Neuronal stem cell (in vitro differentiated cells): ENCODE measurements around the gene WRAP53.

Experiments
- DNase-seq: peaks from one replicate; pipeline ENCODE4 v3.0.0-alpha.2; 2013; ENCODE audit warnings: low spot score
- H2AFZ ChIP-seq: one replicate; pipeline ENCODE4 v1.6.1; 2013; ENCODE audit warnings: mild to moderate bottlenecking, low read length, inconsistent platforms
- H2AK5ac ChIP-seq: 2 replicates; pipeline ENCODE4 v1.6.1; 2013; ENCODE audit warnings: low read depth, mild to moderate bottlenecking, inconsistent platforms, low read length, moderate library complexity, mixed read lengths
- H2BK120ac ChIP-seq: 2 replicates; pipeline ENCODE4 v1.6.1; 2013; ENCODE audit warnings: low read depth, mild to moderate bottlenecking, inconsistent platforms, low read length, moderate library complexity, mixed read lengths
- H2BK12ac ChIP-seq: one replicate; pipeline ENCODE4 v1.6.1; 2013; ENCODE audit warnings: low read length, inconsistent platforms
- H2BK15ac ChIP-seq: 2 replicates; pipeline ENCODE4 v1.6.1; 2013; ENCODE audit warnings: mild to moderate bottlenecking, low read length, inconsistent platforms, mixed read lengths
- H2BK5ac ChIP-seq: one replicate; pipeline ENCODE4 v1.6.1; 2013; ENCODE audit warnings: inconsistent platforms, mild to moderate bottlenecking, low read length, moderate library complexity
- H3K14ac ChIP-seq: one replicate; pipeline ENCODE4 v1.6.1; 2013; ENCODE audit warnings: low read length, inconsistent platforms
- H3K18ac ChIP-seq: 2 replicates; pipeline ENCODE4 v1.6.1; 2013; ENCODE audit warnings: low read length, inconsistent platforms
- H3K23ac ChIP-seq: 2 replicates; pipeline ENCODE4 v1.6.1; 2013; ENCODE audit warnings: low read depth, mild to moderate bottlenecking, mixed read lengths, low read length, inconsistent platforms; ENCODE audit not compliant: poor library complexity
- H3K27ac ChIP-seq: replicated peaks from 3 replicates; pipeline ENCODE4 v1.5.1; 2013; ENCODE audit warnings: low read length, inconsistent platforms
- H3K27me3 ChIP-seq, 3 experiments: 2 replicates each; pipeline ENCODE4 v1.6.1; 2013; ENCODE audit warnings: low read length in 3 of 3, mild to moderate bottlenecking in 2 of 3, inconsistent platforms in 1 of 3, low read depth in 1 of 3, mixed read lengths in 1 of 3, moderate library complexity in 1 of 3; ENCODE audit not compliant: control insufficient read depth in 3 of 3, insufficient read depth in 3 of 3
- H3K36me3 ChIP-seq, 2 donors: replicated peaks in 1 of 2; 2 replicates each; pipeline ENCODE4 v1.6.1; 2013; ENCODE audit warnings: low read length in 2 of 2; ENCODE audit not compliant: control insufficient read depth in 2 of 2, insufficient read depth in 2 of 2
- H3K4ac ChIP-seq: 2 replicates; pipeline ENCODE4 v1.6.1; 2013; ENCODE audit warnings: inconsistent platforms, mild to moderate bottlenecking, low read length, moderate library complexity
- H3K4me1 ChIP-seq, 2 donors: 1 replicate in 1 of 2; 2 replicates in 1 of 2; pipeline ENCODE4 v1.6.1; 2013; ENCODE audit warnings: low read length in 2 of 2, low read depth in 1 of 2; ENCODE audit not compliant: control insufficient read depth in 2 of 2, insufficient read depth in 1 of 2
- H3K4me2 ChIP-seq: one replicate; pipeline ENCODE4 v1.6.1; 2013; ENCODE audit warnings: mild to moderate bottlenecking, low read length, inconsistent platforms; ENCODE audit not compliant: insufficient read depth, poor library complexity, severe bottlenecking
- H3K4me3 ChIP-seq, 2 donors: 2 replicates each; pipeline ENCODE4 v1.5.1; 2013; ENCODE audit warnings: low read length in 2 of 2, mild to moderate bottlenecking in 2 of 2, inconsistent platforms in 1 of 2, moderate library complexity in 1 of 2
- H3K79me1 ChIP-seq: one replicate; pipeline ENCODE4 v1.6.1; 2013; ENCODE audit warnings: low read depth, mild to moderate bottlenecking, inconsistent platforms, low read length, moderate library complexity
- H3K9ac ChIP-seq: one replicate; pipeline ENCODE4 v1.6.1; 2013; ENCODE audit warnings: mild to moderate bottlenecking, low read depth, low read length, inconsistent platforms; ENCODE audit not compliant: poor library complexity
- H3K9me3 ChIP-seq, 2 donors: replicated peaks in 1 of 2; 2 replicates each; pipeline versions ENCODE3 to v1.6.1; 2013; ENCODE audit warnings: low read length in 2 of 2, mild to moderate bottlenecking in 2 of 2, inconsistent platforms in 1 of 2, low read depth in 1 of 2, mixed read lengths in 1 of 2, moderate library complexity in 1 of 2; ENCODE audit not compliant: control insufficient read depth in 2 of 2, insufficient read depth in 1 of 2
- H4K8ac ChIP-seq: one replicate; pipeline ENCODE4 v1.6.1; 2013; ENCODE audit warnings: low read depth, mild to moderate bottlenecking, inconsistent platforms, low read length, moderate library complexity
- H4K91ac ChIP-seq: one replicate; pipeline ENCODE4 v1.6.1; 2013; ENCODE audit warnings: low read length, low read depth, mild to moderate bottlenecking, inconsistent platforms; ENCODE audit not compliant: poor library complexity
- whole genome bisulfite sequencing, 2 donors: extraction: QIAGEN DNeasy Blood & Tissue Kit; methylation state at CpG; one replicate each; pipeline ENCODE4 v1.1.7; 2013; ENCODE audit warnings: missing lambda C conversion rate in 2 of 2, mixed read lengths in 1 of 2; ENCODE audit not compliant: insufficient read length in 2 of 2, insufficient replicate concordance in 1 of 2; ENCODE audit errors: extremely low coverage in 2 of 2; 5-methylcytosine and 5-hydroxymethylcytosine counted together

WRAP53 gene

GRCh38 chr17:7673239-7673638 is 15.0 kb upstream of the WRAP53 start:
- H3K4me3 ChIP-seq: no peak overlapping the region

GRCh38 chr17:7674934-7675333 is 13.3 kb upstream of the WRAP53 start:
- no peak overlapping the region for H2BK12ac ChIP-seq
- H3K9ac ChIP-seq: no peak overlapping the region
- H2AK5ac ChIP-seq: no peak overlapping the region
- H3K36me3 ChIP-seq: peaks cover 35 to 84% of the 10 kb centered on the region in 2 donors
- H3K9me3 ChIP-seq: peaks cover 16 to 29% of the 10 kb centered on the region in 2 donors
- H3K27ac ChIP-seq: no peak overlapping the region
- WGBS, 2 donors: no CpG with 5 or more reads among the region's 14 CpGs
- no peak overlapping the region for H2AFZ ChIP-seq
- H3K4me3 ChIP-seq: no peak overlapping the region
- H3K79me1 ChIP-seq: peaks cover 6% of the 10 kb centered on the region
- H2BK120ac ChIP-seq: no peak overlapping the region
- no peak overlapping the region for H3K14ac ChIP-seq
- no peaks in the 10 kb centered on the region for H3K27me3 ChIP-seq
- no peak overlapping the region for H3K4me2 ChIP-seq
- H3K23ac ChIP-seq: no peak overlapping the region
- DNase-seq: no peak
- H4K8ac ChIP-seq: no peak overlapping the region
- H2BK5ac ChIP-seq: no peak overlapping the region
- H3K4me1 ChIP-seq: peaks cover 0 to 8% of the 10 kb centered on the region in 2 donors
- H3K18ac ChIP-seq: no peak overlapping the region
- no peak overlapping the region for H2BK15ac ChIP-seq
- no peak overlapping the region for H4K91ac ChIP-seq
- no peak overlapping the region for H3K4ac ChIP-seq

More at GRCh38 chr17:7673239-7673638, 15.0 kb upstream of the WRAP53 start:
- no peak overlapping the region for H3K4me2 ChIP-seq
- H3K27ac ChIP-seq: no peak overlapping the region
- H3K18ac ChIP-seq: no peak overlapping the region
- no peak overlapping the region for H2BK15ac ChIP-seq
- H3K79me1 ChIP-seq: peaks cover 4% of the 10 kb centered on the region
- no peak overlapping the region for H3K4ac ChIP-seq
- H2BK120ac ChIP-seq: no peak overlapping the region
- H2BK5ac ChIP-seq: no peak overlapping the region
- H2AFZ ChIP-seq: no peak overlapping the region
- H2AK5ac ChIP-seq: no peak overlapping the region
- H3K23ac ChIP-seq: no peak overlapping the region
- peaks cover 46 to 94% of the 10 kb centered on the region in 2 donors for H3K36me3 ChIP-seq
- no peak overlapping the region for H4K91ac ChIP-seq
- no peaks in the 10 kb centered on the region for H3K27me3 ChIP-seq
- H3K14ac ChIP-seq: no peak overlapping the region
- no peak overlapping the region for H4K8ac ChIP-seq
- DNase-seq: no peak
- peaks cover 0 to 8% of the 10 kb centered on the region in 2 donors for H3K4me1 ChIP-seq
- H2BK12ac ChIP-seq: no peak overlapping the region
- no peak overlapping the region for H3K9ac ChIP-seq
- H3K9me3 ChIP-seq: peaks cover 16 to 29% of the 10 kb centered on the region in 2 donors
- no CpG with 5 or more reads among the region's 2 CpGs for WGBS, 2 donors

GRCh38 chr17:7676533-7676932 is 11.7 kb upstream of the WRAP53 start:
- Histone ChIP-seq H3K36me3 (peaks cover 29 to 72% of the 10 kb centered on the region in 2 donors), H3K23ac (no peak overlapping the region), H3K27me3 (no peaks in the 10 kb centered on the region), H3K4me1 (peaks cover 0 to 8% of the 10 kb centered on the region in 2 donors), H3K27ac (no peak overlapping the region), H3K4me2 (no peak overlapping the region), H2BK5ac (no peak overlapping the region), H2BK12ac (no peak overlapping the region), H3K9me3 (peaks cover 16 to 29% of the 10 kb centered on the region in 2 donors), H3K4me3 (no peak overlapping the region), H2AFZ (no peak overlapping the region), H2BK15ac (no peak overlapping the region), H3K14ac (no peak overlapping the region), H2AK5ac (no peak overlapping the region), H2BK120ac (no peak overlapping the region), H3K4ac (no peak overlapping the region), H4K91ac (no peak overlapping the region), H4K8ac (no peak overlapping the region), H3K9ac (no peak overlapping the region), H3K18ac (no peak overlapping the region), H3K79me1 (peaks cover 6% of the 10 kb centered on the region)
- no CpG with 5 or more reads among the region's 5 CpGs for WGBS, 2 donors
- no peak for DNase-seq

- Histone ChIP-seq H2BK5ac (no peak overlapping the region), H4K8ac (no peak overlapping the region), H3K79me1 (peaks cover 9% of the 10 kb centered on the region), H2AK5ac (no peak overlapping the region), H2BK120ac (no peak overlapping the region), H3K27me3 (no peaks in the 10 kb centered on the region), H3K9me3 (peaks cover 16 to 29% of the 10 kb centered on the region in 2 donors), H4K91ac (no peak overlapping the region), H2BK15ac (no peak overlapping the region), H3K9ac (no peak overlapping the region), H3K27ac (no peak overlapping the region), H2AFZ (no peak overlapping the region), H3K4me2 (no peak overlapping the region), H3K36me3 (peaks cover 24 to 67% of the 10 kb centered on the region in 2 donors), H3K4me1 (peaks cover 0 to 8% of the 10 kb centered on the region in 2 donors), H2BK12ac (no peak overlapping the region), H3K18ac (no peak overlapping the region), H3K4me3 (no peak overlapping the region), H3K14ac (no peak overlapping the region), H3K4ac (no peak overlapping the region), H3K23ac (no peak overlapping the region)
- DNase-seq: no peak
- WGBS, 2 donors: no CpG with 5 or more reads among the region's 10 CpGs
Observed at GRCh38 chr17:7677388-7678067, 10.7 kb upstream of the WRAP53 start.
